ENCODE results near the gene BOD1. TPM values are rescaled to one million over a fixed set of nuclear protein-coding genes. Genes with fewer than 3 reads are reported as not detected.

Gene BOD1
- total RNA-seq, 1 donor from 2014 or later, result 76.7 TPM

- H3K9me3 Mint-ChIP-seq (ENCODE audit: unreplicated experiment), result no peaks in the 10 kb centered on the region
- no peak overlapping the region for H3K4me3 Mint-ChIP-seq (ENCODE audit: unreplicated experiment)
- peaks cover 1% of the 10 kb centered on the region for H3K27me3 Mint-ChIP-seq (ENCODE audit: unreplicated experiment)
- TF ChIP-seq, protein P1, sequence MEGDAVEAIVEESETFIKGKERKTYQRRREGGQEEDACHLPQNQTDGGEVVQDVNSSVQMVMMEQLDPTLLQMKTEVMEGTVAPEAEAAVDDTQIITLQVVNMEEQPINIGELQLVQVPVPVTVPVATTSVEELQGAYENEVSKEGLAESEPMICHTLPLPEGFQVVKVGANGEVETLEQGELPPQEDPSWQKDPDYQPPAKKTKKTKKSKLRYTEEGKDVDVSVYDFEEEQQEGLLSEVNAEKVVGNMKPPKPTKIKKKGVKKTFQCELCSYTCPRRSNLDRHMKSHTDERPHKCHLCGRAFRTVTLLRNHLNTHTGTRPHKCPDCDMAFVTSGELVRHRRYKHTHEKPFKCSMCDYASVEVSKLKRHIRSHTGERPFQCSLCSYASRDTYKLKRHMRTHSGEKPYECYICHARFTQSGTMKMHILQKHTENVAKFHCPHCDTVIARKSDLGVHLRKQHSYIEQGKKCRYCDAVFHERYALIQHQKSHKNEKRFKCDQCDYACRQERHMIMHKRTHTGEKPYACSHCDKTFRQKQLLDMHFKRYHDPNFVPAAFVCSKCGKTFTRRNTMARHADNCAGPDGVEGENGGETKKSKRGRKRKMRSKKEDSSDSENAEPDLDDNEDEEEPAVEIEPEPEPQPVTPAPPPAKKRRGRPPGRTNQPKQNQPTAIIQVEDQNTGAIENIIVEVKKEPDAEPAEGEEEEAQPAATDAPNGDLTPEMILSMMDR (IDR thresholded peaks at IDR 0.05; ENCODE audit: unreplicated experiment), result no peak
- no peak overlapping the region for H3K27ac Mint-ChIP-seq (ENCODE audit: unreplicated experiment)
- DNase-seq (ENCODE audit: low spot score), result no peak
- H3K4me1 Mint-ChIP-seq (ENCODE audit: unreplicated experiment), result no peaks in the 10 kb centered on the region
- peaks cover 17% of the 10 kb centered on the region for H3K36me3 Mint-ChIP-seq (ENCODE audit: low read depth, unreplicated experiment)
These were observed 14.0 kb downstream of the BOD1 start for GRCh38 chr5:173602423-173602822.

- TF ChIP-seq, protein P1 (IDR thresholded peaks at IDR 0.05; ENCODE audit: unreplicated experiment), result no peak
- DNase-seq (ENCODE audit: low spot score), result no peak
- H3K9me3 Mint-ChIP-seq (ENCODE audit: unreplicated experiment), result peaks cover under 1% of the 10 kb centered on the region
- H3K36me3 Mint-ChIP-seq (ENCODE audit: low read depth, unreplicated experiment), result peaks cover 8% of the 10 kb centered on the region
- no peaks in the 10 kb centered on the region for H3K4me1 Mint-ChIP-seq (ENCODE audit: unreplicated experiment)
- no peak overlapping the region for H3K27ac Mint-ChIP-seq (ENCODE audit: unreplicated experiment)
- H3K4me3 Mint-ChIP-seq (ENCODE audit: unreplicated experiment), result no peak overlapping the region
- H3K27me3 Mint-ChIP-seq (ENCODE audit: unreplicated experiment), result peaks cover 1% of the 10 kb centered on the region
These were observed 17.8 kb downstream of the BOD1 start for GRCh38 chr5:173598686-173599085.

DNA sequence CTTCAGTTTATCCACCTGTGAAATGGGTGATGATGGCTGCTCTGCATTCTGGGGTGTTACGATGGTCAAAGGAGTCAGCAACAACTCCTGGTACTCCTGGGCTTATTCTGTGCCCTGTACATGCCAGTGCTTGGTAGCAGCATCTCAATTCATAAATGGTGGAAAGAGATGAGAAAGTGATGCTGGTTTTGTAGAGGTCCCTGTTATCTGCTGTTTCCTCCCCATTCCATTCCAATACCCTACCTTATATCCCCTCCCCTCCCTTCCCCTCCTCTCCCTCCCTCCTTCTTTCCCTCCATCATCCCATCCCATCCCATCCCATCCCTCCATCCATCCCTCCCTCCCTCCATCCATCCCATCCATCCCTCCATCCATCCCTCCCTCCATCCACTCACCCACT lies 19.1 kb downstream of the BOD1 start:
- TF ChIP-seq, protein P1 (IDR thresholded peaks at IDR 0.05; ENCODE audit: unreplicated experiment), result no peak
- no peak for DNase-seq (ENCODE audit: low spot score)
- Mint-ChIP-seq H3K36me3 (ENCODE audit: low read depth, unreplicated experiment) (peaks cover 16% of the 10 kb centered on the region), H3K4me3 (ENCODE audit: unreplicated experiment) (no peak overlapping the region), H3K27ac (ENCODE audit: unreplicated experiment) (no peak overlapping the region), H3K4me1 (ENCODE audit: unreplicated experiment) (no peaks in the 10 kb centered on the region), H3K27me3 (ENCODE audit: unreplicated experiment) (no peaks in the 10 kb centered on the region), H3K9me3 (ENCODE audit: unreplicated experiment) (peaks cover 9% of the 10 kb centered on the region)

DNA sequence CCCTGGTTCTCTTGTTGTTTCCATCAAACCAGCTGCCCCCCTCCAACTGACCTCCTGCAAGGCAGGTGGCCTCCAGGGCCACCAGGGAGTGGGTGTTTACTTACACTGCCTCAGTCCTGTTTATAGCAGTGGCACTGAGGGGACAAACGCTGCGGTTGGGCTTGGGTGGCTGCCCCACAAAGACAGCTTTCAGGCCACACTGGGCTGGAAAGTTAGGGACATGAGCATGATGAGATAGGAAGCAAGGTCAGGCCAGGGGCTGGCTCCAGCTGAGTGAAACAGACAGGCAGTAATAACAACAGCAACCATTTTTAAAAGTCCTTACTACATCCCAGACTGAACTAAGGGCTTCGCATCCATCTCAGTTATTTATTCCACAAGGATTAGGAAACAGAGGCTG lies 20.6 kb downstream of the BOD1 start:
- no peaks in the 10 kb centered on the region for H3K27me3 Mint-ChIP-seq (ENCODE audit: unreplicated experiment)
- TF ChIP-seq, protein P1 (IDR thresholded peaks at IDR 0.05; ENCODE audit: unreplicated experiment), result no peak
- DNase-seq (ENCODE audit: low spot score), result no peak
- H3K36me3 Mint-ChIP-seq (ENCODE audit: low read depth, unreplicated experiment), result peaks cover 16% of the 10 kb centered on the region
- no peak overlapping the region for H3K4me3 Mint-ChIP-seq (ENCODE audit: unreplicated experiment)
- H3K4me1 Mint-ChIP-seq (ENCODE audit: unreplicated experiment), result no peaks in the 10 kb centered on the region
- H3K9me3 Mint-ChIP-seq (ENCODE audit: unreplicated experiment), result peaks cover 9% of the 10 kb centered on the region
- H3K27ac Mint-ChIP-seq (ENCODE audit: unreplicated experiment), result no peak overlapping the region

DNA sequence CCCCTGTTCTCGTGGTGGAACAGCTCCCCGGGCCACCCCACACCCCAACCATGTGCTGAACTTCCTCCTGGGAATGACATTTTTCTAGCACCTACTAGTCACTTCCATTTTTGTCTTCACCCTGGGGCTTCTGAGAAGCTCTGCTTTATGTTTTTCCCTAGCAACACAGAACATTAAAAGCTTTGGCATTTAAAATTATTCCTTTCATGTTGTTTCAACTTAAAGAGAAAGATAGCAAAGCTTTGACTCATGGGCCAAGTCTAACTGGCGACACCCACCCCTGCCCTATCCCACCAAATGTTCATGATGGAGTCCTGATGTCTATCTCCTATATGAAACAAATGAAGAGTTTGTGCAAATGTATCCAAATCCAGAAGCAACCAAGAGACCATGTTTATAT lies 22.4 kb downstream of the BOD1 start:
- no peaks in the 10 kb centered on the region for H3K27me3 Mint-ChIP-seq (ENCODE audit: unreplicated experiment)
- H3K27ac Mint-ChIP-seq (ENCODE audit: unreplicated experiment), result no peak overlapping the region
- DNase-seq (ENCODE audit: low spot score), result no peak
- H3K4me1 Mint-ChIP-seq (ENCODE audit: unreplicated experiment), result no peaks in the 10 kb centered on the region
- H3K4me3 Mint-ChIP-seq (ENCODE audit: unreplicated experiment), result no peak overlapping the region
- TF ChIP-seq, protein P1 (IDR thresholded peaks at IDR 0.05; ENCODE audit: unreplicated experiment), result no peak
- peaks cover 9% of the 10 kb centered on the region for H3K9me3 Mint-ChIP-seq (ENCODE audit: unreplicated experiment)
- H3K36me3 Mint-ChIP-seq (ENCODE audit: low read depth, unreplicated experiment), result peaks cover 12% of the 10 kb centered on the region
